B cell (primary cell): ENCODE data around the gene CHST9.

Experiments
- EZH2 ChIP-seq: IDR thresholded peaks from 2 replicates; pipeline ENCODE4 v1.6.1; 2012; ENCODE audit warnings: borderline replicate concordance, low read depth, mild to moderate bottlenecking, moderate library complexity, low read length; ENCODE audit not compliant: insufficient read depth, poor library complexity, severe bottlenecking
- TF ChIP-seq, protein P1 (sequence below): fragments of 200-600 bp; IDR thresholded peaks from one replicate; pipeline ENCODE4 v1.8.0; 2022; ENCODE audit warnings: antibody characterized with exemption, mild to moderate bottlenecking

DNA sequence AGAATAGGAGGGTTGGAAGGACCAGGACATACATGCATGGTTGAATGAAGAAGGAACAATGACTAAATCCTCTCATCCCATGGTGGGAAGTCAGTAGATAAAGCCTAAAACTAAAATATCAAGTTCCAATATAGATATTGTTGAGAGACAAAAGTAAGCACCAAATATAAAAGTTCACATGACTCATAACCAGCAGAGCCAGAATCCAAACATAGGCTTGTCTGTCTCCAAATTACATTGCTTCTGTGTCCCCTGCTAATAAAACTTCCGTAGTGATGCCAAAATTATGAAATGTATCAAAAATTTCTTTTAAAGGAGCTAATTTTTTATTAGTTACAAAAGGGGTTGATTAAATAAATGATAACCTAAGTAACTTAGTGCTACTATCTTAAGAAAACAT is 19.7 kb downstream of the CHST9 start:
- TF ChIP-seq, protein P1, sequence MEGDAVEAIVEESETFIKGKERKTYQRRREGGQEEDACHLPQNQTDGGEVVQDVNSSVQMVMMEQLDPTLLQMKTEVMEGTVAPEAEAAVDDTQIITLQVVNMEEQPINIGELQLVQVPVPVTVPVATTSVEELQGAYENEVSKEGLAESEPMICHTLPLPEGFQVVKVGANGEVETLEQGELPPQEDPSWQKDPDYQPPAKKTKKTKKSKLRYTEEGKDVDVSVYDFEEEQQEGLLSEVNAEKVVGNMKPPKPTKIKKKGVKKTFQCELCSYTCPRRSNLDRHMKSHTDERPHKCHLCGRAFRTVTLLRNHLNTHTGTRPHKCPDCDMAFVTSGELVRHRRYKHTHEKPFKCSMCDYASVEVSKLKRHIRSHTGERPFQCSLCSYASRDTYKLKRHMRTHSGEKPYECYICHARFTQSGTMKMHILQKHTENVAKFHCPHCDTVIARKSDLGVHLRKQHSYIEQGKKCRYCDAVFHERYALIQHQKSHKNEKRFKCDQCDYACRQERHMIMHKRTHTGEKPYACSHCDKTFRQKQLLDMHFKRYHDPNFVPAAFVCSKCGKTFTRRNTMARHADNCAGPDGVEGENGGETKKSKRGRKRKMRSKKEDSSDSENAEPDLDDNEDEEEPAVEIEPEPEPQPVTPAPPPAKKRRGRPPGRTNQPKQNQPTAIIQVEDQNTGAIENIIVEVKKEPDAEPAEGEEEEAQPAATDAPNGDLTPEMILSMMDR = no peak
- TF ChIP-seq EZH2 = no peak
